ENCODE results near the gene FYN. TPM values are rescaled to one million over a fixed set of nuclear protein-coding genes. Genes with fewer than 3 reads are reported as not detected.

FYN gene
- total and polyA plus RNA-seq, 2 of the 13 experiments (the other 11 are each of a cell fraction or from before 2014, with no cell fraction given), result 15.5 to 24.6 TPM

GRCh38 chr6:111677249-111677990 is 195.8 kb downstream of the FYN start (continued):
- TF ChIP-seq RBM22 (optimal IDR thresholded peaks at IDR 0.05; ENCODE audit: low read length) (no peak), ZNF766 (CRISPR knock-in tag; IDR thresholded peaks at IDR 0.05; ENCODE audit: borderline replicate concordance) (no peak), MTF1 (CRISPR knock-in tag; IDR thresholded peaks at IDR 0.05) (no peak), PRDM4 (CRISPR knock-in tag; IDR thresholded peaks at IDR 0.05; ENCODE audit: borderline replicate concordance) (no peak), ZBTB7A (CRISPR knock-in tag; IDR thresholded peaks at IDR 0.05) (no peak), FOXA3 (CRISPR knock-in tag; IDR thresholded peaks at IDR 0.05) (peak; percentile 51), ZNF136 (CRISPR knock-in tag; IDR thresholded peaks at IDR 0.05; ENCODE audit: low read depth) (no peak), ATF6 (CRISPR knock-in tag; conservative IDR thresholded peaks at IDR 0.05) (0 out of 2 replicates have a peak, but pooled peaks have one; percentile 82), ZMYM4 (CRISPR knock-in tag; IDR thresholded peaks at IDR 0.05) (peak; percentile 51), POGZ (CRISPR knock-in tag; IDR thresholded peaks at IDR 0.05) (0 out of 2 replicates have a peak, but pooled peaks have one; percentile 16), ERF (CRISPR knock-in tag; IDR thresholded peaks at IDR 0.05) (peak; percentile 19; the same call in 1 of the 2 replicates), PAX8 (CRISPR knock-in tag; IDR thresholded peaks at IDR 0.05; ENCODE audit: borderline replicate concordance) (no peak), ZNF143 (CRISPR knock-in tag; IDR thresholded peaks at IDR 0.05) (no peak), CEBPG (CRISPR knock-in tag; IDR thresholded peaks at IDR 0.05) (no peak), SIX4 (CRISPR knock-in tag; IDR thresholded peaks at IDR 0.05) (no peak), HNRNPUL1 (IDR thresholded peaks at IDR 0.05; ENCODE audit: low read depth, low read length) (peak; percentile 55; the same call in 1 of the 2 replicates), ZNF768 (CRISPR knock-in tag; IDR thresholded peaks at IDR 0.05) (no peak), ZNF639 (CRISPR knock-in tag; conservative IDR thresholded peaks at IDR 0.05) (no peak), HOXA9 (CRISPR knock-in tag; IDR thresholded peaks at IDR 0.05; ENCODE audit: borderline replicate concordance) (no peak)
- TF ChIP-seq, protein P1, sequence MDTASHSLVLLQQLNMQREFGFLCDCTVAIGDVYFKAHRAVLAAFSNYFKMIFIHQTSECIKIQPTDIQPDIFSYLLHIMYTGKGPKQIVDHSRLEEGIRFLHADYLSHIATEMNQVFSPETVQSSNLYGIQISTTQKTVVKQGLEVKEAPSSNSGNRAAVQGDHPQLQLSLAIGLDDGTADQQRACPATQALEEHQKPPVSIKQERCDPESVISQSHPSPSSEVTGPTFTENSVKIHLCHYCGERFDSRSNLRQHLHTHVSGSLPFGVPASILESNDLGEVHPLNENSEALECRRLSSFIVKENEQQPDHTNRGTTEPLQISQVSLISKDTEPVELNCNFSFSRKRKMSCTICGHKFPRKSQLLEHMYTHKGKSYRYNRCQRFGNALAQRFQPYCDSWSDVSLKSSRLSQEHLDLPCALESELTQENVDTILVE (CRISPR knock-in tag; IDR thresholded peaks at IDR 0.05), result no peak
- TF ChIP-seq, protein P2, sequence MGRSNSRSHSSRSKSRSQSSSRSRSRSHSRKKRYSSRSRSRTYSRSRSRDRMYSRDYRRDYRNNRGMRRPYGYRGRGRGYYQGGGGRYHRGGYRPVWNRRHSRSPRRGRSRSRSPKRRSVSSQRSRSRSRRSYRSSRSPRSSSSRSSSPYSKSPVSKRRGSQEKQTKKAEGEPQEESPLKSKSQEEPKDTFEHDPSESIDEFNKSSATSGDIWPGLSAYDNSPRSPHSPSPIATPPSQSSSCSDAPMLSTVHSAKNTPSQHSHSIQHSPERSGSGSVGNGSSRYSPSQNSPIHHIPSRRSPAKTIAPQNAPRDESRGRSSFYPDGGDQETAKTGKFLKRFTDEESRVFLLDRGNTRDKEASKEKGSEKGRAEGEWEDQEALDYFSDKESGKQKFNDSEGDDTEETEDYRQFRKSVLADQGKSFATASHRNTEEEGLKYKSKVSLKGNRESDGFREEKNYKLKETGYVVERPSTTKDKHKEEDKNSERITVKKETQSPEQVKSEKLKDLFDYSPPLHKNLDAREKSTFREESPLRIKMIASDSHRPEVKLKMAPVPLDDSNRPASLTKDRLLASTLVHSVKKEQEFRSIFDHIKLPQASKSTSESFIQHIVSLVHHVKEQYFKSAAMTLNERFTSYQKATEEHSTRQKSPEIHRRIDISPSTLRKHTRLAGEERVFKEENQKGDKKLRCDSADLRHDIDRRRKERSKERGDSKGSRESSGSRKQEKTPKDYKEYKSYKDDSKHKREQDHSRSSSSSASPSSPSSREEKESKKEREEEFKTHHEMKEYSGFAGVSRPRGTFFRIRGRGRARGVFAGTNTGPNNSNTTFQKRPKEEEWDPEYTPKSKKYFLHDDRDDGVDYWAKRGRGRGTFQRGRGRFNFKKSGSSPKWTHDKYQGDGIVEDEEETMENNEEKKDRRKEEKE (IDR thresholded peaks at IDR 0.05), result no peak

All from HepG2 (cell line).